Esophagus squamous epithelium (tissue), 4 donors: ENCODE results near the gene AMDHD1.

Experiments
- CTCF ChIP-seq, 6 experiments: fragments of 450-650 bp in 4 of 6; fragments of 200-600 bp in 2 of 6; sonication (generic) in 2 of 6; IDR thresholded peaks; one replicate each; pipeline ENCODE4 v1.5.1; 2016 to 2019; ENCODE audit warnings: antibody characterized with exemption in 6 of 6, mild to moderate bottlenecking in 4 of 6, moderate library complexity in 4 of 6
- POLR2A ChIP-seq, 4 donors: fragments of 450-650 bp; IDR thresholded peaks; one replicate each; pipeline ENCODE4 v1.6.1; 2017; ENCODE audit warnings: antibody characterized with exemption in 4 of 4, mild to moderate bottlenecking in 4 of 4, moderate library complexity in 3 of 4

GRCh38 chr12:95988506-95989275 lies 45.6 kb downstream of the AMDHD1 start:
- no peak for TF ChIP-seq CTCF (IDR thresholded peaks at IDR 0.05)
- no peak for TF ChIP-seq POLR2A (IDR thresholded peaks at IDR 0.05)
